ENCODE data around the gene BCAS3.

The BCAS3 gene

GRCh38 chr17:61225178-61225882 is 547.7 kb downstream of the BCAS3 start:
- H3K9me3 ChIP-seq (ENCODE audit: control insufficient read depth, low read length) = no peaks in the 10 kb centered on the region
- H3K27me3 ChIP-seq (ENCODE audit: control insufficient read depth, insufficient read depth, low read length, poor library complexity, severe bottlenecking) = no peaks in the 10 kb centered on the region
- no peak overlapping the region for H3K27ac ChIP-seq (ENCODE audit: insufficient read depth, low read depth, low read length, poor library complexity, severe bottlenecking)
- no peaks in the 10 kb centered on the region for H3K4me1 ChIP-seq (ENCODE audit: control insufficient read depth, insufficient read depth, low read length)
- no peak overlapping the region for H3K4me3 ChIP-seq (ENCODE audit: insufficient read depth, low read depth, low read length)
- no peaks in the 10 kb centered on the region for H3K36me3 ChIP-seq (ENCODE audit: control insufficient read depth, insufficient read depth, low read length)
- 94 to 96% methylated on average over 2 to 5 of the region's 5 CpGs for WGBS, 2 experiments

- no peaks in the 10 kb centered on the region for H3K4me1 ChIP-seq (ENCODE audit: control insufficient read depth, insufficient read depth, low read length)
- H3K9me3 ChIP-seq (ENCODE audit: control insufficient read depth, low read length) = no peaks in the 10 kb centered on the region
- no peak overlapping the region for H3K4me3 ChIP-seq (ENCODE audit: insufficient read depth, low read depth, low read length)
- H3K27me3 ChIP-seq (ENCODE audit: control insufficient read depth, insufficient read depth, low read length, poor library complexity, severe bottlenecking) = no peaks in the 10 kb centered on the region
- no peaks in the 10 kb centered on the region for H3K36me3 ChIP-seq (ENCODE audit: control insufficient read depth, insufficient read depth, low read length)
- H3K27ac ChIP-seq (ENCODE audit: insufficient read depth, low read depth, low read length, poor library complexity, severe bottlenecking) = no peak overlapping the region
These were observed 550.2 kb downstream of the BCAS3 start for GRCh38 chr17:61227866-61228265.

- no peaks in the 10 kb centered on the region for H3K27me3 ChIP-seq (ENCODE audit: control insufficient read depth, insufficient read depth, low read length, poor library complexity, severe bottlenecking)
- no peak overlapping the region for H3K27ac ChIP-seq (ENCODE audit: insufficient read depth, low read depth, low read length, poor library complexity, severe bottlenecking)
- no peaks in the 10 kb centered on the region for H3K9me3 ChIP-seq (ENCODE audit: control insufficient read depth, low read length)
- no peaks in the 10 kb centered on the region for H3K36me3 ChIP-seq (ENCODE audit: control insufficient read depth, insufficient read depth, low read length)
- WGBS, 2 experiments = 93 to 98% methylated on average over 2 of the region's 2 CpGs
- H3K4me1 ChIP-seq (ENCODE audit: control insufficient read depth, insufficient read depth, low read length) = peaks cover 4% of the 10 kb centered on the region
- no peak overlapping the region for H3K4me3 ChIP-seq (ENCODE audit: insufficient read depth, low read depth, low read length)
These were observed 552.8 kb downstream of the BCAS3 start for GRCh38 chr17:61230461-61230860.

- peaks cover 7% of the 10 kb centered on the region for H3K4me1 ChIP-seq (ENCODE audit: control insufficient read depth, insufficient read depth, low read length)
- H3K36me3 ChIP-seq (ENCODE audit: control insufficient read depth, insufficient read depth, low read length) = no peaks in the 10 kb centered on the region
- no peak overlapping the region for H3K27ac ChIP-seq (ENCODE audit: insufficient read depth, low read depth, low read length, poor library complexity, severe bottlenecking)
- no peak overlapping the region for H3K4me3 ChIP-seq (ENCODE audit: insufficient read depth, low read depth, low read length)
- no peaks in the 10 kb centered on the region for H3K27me3 ChIP-seq (ENCODE audit: control insufficient read depth, insufficient read depth, low read length, poor library complexity, severe bottlenecking)
- H3K9me3 ChIP-seq (ENCODE audit: control insufficient read depth, low read length) = no peaks in the 10 kb centered on the region
- WGBS, 2 experiments = 90 to 94% methylated on average over 4 of the region's 4 CpGs
These were observed 553.5 kb downstream of the BCAS3 start for GRCh38 chr17:61230972-61231820.

- 93 to 94% methylated on average over 3 of the region's 3 CpGs for WGBS, 2 experiments
- H3K27ac ChIP-seq (ENCODE audit: insufficient read depth, low read depth, low read length, poor library complexity, severe bottlenecking) = no peak overlapping the region
- H3K36me3 ChIP-seq (ENCODE audit: control insufficient read depth, insufficient read depth, low read length) = no peaks in the 10 kb centered on the region
- no peak overlapping the region for H3K4me3 ChIP-seq (ENCODE audit: insufficient read depth, low read depth, low read length)
- no peaks in the 10 kb centered on the region for H3K9me3 ChIP-seq (ENCODE audit: control insufficient read depth, low read length)
- H3K4me1 ChIP-seq (ENCODE audit: control insufficient read depth, insufficient read depth, low read length) = peaks cover 7% of the 10 kb centered on the region
- no peaks in the 10 kb centered on the region for H3K27me3 ChIP-seq (ENCODE audit: control insufficient read depth, insufficient read depth, low read length, poor library complexity, severe bottlenecking)
These were observed 555.2 kb downstream of the BCAS3 start for GRCh38 chr17:61232871-61233270.

- H3K36me3 ChIP-seq (ENCODE audit: control insufficient read depth, insufficient read depth, low read length) = no peaks in the 10 kb centered on the region
- H3K4me3 ChIP-seq (ENCODE audit: insufficient read depth, low read depth, low read length) = no peak overlapping the region
- no peaks in the 10 kb centered on the region for H3K27me3 ChIP-seq (ENCODE audit: control insufficient read depth, insufficient read depth, low read length, poor library complexity, severe bottlenecking)
- H3K4me1 ChIP-seq (ENCODE audit: control insufficient read depth, insufficient read depth, low read length) = peaks cover 7% of the 10 kb centered on the region
- no peak overlapping the region for H3K27ac ChIP-seq (ENCODE audit: insufficient read depth, low read depth, low read length, poor library complexity, severe bottlenecking)
- WGBS, 2 experiments = 66 to 78% methylated on average over 1 of the region's 1 CpG
- no peaks in the 10 kb centered on the region for H3K9me3 ChIP-seq (ENCODE audit: control insufficient read depth, low read length)
These were observed 556.5 kb downstream of the BCAS3 start for GRCh38 chr17:61233991-61234750.

GRCh38 chr17:61235001-61235826 is 557.6 kb downstream of the BCAS3 start:
- Histone ChIP-seq H3K36me3 (ENCODE audit: control insufficient read depth, insufficient read depth, low read length) (no peaks in the 10 kb centered on the region), H3K27ac (ENCODE audit: insufficient read depth, low read depth, low read length, poor library complexity, severe bottlenecking) (no peak overlapping the region), H3K4me1 (ENCODE audit: control insufficient read depth, insufficient read depth, low read length) (peaks cover 7% of the 10 kb centered on the region), H3K9me3 (ENCODE audit: control insufficient read depth, low read length) (no peaks in the 10 kb centered on the region), H3K4me3 (ENCODE audit: insufficient read depth, low read depth, low read length) (no peak overlapping the region), H3K27me3 (ENCODE audit: control insufficient read depth, insufficient read depth, low read length, poor library complexity, severe bottlenecking) (no peaks in the 10 kb centered on the region)
- WGBS, 2 experiments = 76 to 79% methylated on average over 15 of the region's 15 CpGs

- H3K27me3 ChIP-seq (ENCODE audit: control insufficient read depth, insufficient read depth, low read length, poor library complexity, severe bottlenecking) = no peaks in the 10 kb centered on the region
- no peaks in the 10 kb centered on the region for H3K9me3 ChIP-seq (ENCODE audit: control insufficient read depth, low read length)
- WGBS, 2 experiments = 82 to 84% methylated on average over 5 of the region's 5 CpGs
- no peak overlapping the region for H3K4me3 ChIP-seq (ENCODE audit: insufficient read depth, low read depth, low read length)
- no peak overlapping the region for H3K27ac ChIP-seq (ENCODE audit: insufficient read depth, low read depth, low read length, poor library complexity, severe bottlenecking)
- peaks cover 7% of the 10 kb centered on the region for H3K4me1 ChIP-seq (ENCODE audit: control insufficient read depth, insufficient read depth, low read length)
- H3K36me3 ChIP-seq (ENCODE audit: control insufficient read depth, insufficient read depth, low read length) = no peaks in the 10 kb centered on the region
These were observed 558.2 kb downstream of the BCAS3 start for GRCh38 chr17:61235827-61236197.

GRCh38 chr17:61237275-61237674 is 559.6 kb downstream of the BCAS3 start:
- Histone ChIP-seq H3K9me3 (ENCODE audit: control insufficient read depth, low read length) (no peaks in the 10 kb centered on the region), H3K4me3 (ENCODE audit: insufficient read depth, low read depth, low read length) (no peak overlapping the region), H3K27me3 (ENCODE audit: control insufficient read depth, insufficient read depth, low read length, poor library complexity, severe bottlenecking) (no peaks in the 10 kb centered on the region), H3K4me1 (ENCODE audit: control insufficient read depth, insufficient read depth, low read length) (peaks cover 7% of the 10 kb centered on the region), H3K36me3 (ENCODE audit: control insufficient read depth, insufficient read depth, low read length) (no peaks in the 10 kb centered on the region), H3K27ac (ENCODE audit: insufficient read depth, low read depth, low read length, poor library complexity, severe bottlenecking) (no peak overlapping the region)
- 95 to 96% methylated on average over 7 of the region's 7 CpGs for whole genome bisulfite sequencing, 2 experiments
